NCI-H345 (cell line): Measurements from ENCODE around the gene TSPYL1.
A peak's percentile ranks its signal among the peaks of the same experiment; 100 is the strongest.
"Not testable (repeated sequence)": the region's sequence is repeated elsewhere in the genome, so short reads cannot be mapped to it uniquely, and the experiment has no call there.

Source experiments
- DNase-seq: peaks from one replicate; lab custom pipeline; 2025; lab: John Stamatoyannopoulos, UW

The TSPYL1 gene

DNA sequence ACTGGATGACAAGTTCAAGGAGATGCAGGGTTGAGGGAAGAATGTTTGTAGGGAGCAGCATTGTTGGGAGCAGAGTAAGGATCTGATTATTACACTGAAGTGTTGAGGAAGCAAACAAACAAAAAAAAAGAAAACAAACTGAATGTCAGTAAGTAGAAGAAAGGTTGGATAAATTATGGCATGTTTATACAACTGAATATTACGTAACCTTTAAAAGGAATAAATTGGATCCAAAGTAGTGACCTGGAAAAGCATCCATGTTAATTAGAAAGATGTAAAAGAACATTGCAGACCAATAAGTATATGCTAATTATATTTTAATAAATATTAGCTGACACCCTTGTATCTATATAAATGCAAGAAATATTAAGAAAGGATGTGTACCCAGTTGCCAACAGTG, 12.8 kb upstream of the TSPYL1 start:
- DNase-seq: no peak

DNA sequence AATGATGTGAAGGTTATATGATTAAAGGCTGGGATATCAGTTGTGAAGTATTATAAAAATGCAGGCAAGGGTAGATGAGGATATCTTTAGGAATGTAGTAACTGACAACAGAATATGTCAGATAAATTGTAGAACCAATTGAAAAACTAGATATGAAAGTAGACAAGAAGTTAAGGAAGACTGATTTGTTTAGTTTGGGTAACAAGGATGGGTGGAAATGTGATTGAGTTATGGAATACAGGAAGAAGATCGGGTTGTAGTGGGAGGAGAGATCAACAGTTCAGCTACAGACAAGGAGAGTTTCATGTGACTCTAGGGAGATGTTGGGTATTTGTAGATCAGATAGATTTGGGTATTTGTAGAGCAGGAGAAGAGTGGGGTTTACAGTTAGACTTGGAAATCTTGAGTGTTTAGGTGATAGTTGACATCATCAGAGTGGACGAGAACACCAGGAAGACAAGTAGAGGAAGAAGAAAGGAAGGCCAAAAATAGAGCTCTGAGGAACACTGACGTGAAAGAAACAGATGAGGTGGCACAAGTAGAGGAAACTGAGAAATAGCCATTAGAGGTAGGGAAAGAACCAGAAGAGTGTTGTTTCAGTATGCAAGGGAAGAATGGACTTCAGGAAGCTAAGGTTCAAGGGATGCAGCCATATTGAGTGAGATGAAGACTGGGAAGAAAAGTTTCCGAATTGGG, 12.1 kb upstream of the TSPYL1 start:
- no peak for DNase-seq

DNA sequence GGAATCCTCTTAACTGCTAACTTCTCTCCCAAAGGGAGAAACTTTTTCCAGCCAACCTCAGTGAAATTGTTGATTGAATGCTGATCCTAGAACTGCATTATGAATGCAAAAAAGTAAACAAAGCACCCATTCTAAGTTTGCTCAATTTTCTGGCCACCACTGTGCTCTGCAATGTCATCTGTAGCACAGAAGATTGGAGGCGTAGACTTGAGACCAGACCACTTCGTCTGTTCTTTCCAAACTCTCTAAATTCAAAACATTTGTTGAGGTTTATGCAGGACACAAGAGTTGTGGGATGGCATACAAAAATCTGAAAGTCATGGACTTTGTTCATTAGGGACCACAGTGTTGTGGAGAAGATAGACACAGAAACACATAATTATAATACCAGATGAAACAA, 11.1 kb upstream of the TSPYL1 start:
- DNase-seq: no peak

DNA sequence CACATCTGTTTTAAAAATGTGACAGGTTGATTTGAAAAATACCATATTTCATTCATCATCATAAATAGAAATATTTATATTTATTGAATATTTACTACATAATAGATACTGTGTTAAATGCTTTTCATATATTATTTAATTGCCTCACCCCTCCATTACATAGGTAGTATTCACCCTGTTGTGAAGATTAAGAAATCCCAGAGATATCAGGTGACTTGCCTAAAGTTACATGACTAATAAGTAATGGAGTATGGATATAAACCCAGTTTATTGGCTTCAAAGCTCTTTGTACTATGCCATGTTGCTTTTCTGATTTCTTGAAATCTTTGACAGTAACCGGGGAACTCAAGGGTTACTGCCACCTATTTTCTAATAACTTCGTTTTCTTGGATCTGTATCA, 10.1 kb upstream of the TSPYL1 start:
- DNase-seq: no peak

DNA sequence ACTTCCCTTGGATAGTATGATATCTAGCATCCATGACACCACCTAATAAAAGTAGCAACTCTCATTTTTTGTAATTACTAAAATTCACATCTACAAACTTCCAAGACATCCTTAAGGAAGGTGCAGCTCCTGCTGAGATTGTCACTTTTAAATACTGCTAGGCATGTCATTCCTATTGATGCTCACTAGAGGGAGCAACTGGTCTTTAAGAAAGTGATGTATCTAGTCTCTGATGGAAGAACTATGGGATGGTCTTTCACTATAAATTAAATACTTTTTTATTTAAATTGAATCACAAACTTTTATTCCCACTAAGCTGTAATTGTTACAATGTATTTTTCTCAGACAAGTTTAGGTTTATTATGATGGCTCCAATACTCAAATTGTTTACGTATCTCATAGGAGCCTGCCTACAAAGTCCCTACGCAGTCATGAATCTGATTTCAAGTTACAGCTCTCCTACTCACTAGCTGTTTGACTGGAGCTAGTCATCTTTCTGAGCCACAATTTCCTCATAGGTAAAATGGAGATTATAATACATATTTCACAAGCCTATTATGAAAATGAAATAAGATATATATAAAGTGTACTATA, 8.1 kb upstream of the TSPYL1 start:
- DNase-seq: no peak

DNA sequence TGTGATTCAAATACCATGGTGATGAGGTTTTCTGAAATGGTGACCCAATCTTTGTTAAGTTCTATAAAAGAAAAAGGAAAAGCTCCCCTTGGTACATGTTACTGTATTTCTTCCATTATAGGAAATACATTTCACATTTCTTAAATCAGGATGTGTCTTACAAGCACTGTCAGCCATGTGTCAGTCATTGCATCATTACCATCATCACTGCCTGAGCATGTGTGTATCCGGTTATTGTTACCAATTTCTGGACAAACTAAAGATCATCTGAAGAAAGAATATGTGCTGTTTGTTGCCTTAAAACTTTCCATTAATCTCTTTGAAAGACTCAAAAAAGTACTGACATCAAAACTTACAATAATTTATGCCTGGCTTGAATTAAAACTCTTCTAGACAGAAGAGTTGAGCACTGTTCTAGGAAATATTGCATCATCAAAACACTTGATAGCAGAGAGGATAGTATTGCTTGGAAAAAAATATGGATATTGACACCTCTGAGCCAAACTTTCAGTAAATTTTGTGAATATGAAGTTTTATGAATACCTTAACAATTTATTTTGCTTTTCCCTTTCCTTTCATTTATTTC, 7.1 kb upstream of the TSPYL1 start:
- no peak for DNase-seq

DNA sequence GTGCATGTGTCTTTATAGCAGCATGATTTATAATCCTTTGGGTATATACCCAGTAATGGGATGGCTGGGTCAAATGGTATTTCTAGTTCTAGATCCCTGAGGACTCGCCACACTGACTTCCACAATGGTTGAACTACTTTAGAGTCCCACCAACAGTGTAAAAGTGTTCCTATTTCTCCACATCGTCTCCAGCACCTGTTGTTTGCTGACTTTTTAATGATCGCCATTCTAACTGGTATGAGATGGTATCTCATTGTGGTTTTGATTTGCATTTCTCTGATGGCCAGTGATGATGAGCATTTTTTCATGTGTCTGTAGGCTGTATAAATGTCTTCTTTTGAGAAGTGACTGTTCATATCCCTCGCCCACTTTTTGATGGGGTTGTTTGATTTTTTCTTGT, 5.3 kb upstream of the TSPYL1 start:
- not testable (repeated sequence) for DNase-seq

DNA sequence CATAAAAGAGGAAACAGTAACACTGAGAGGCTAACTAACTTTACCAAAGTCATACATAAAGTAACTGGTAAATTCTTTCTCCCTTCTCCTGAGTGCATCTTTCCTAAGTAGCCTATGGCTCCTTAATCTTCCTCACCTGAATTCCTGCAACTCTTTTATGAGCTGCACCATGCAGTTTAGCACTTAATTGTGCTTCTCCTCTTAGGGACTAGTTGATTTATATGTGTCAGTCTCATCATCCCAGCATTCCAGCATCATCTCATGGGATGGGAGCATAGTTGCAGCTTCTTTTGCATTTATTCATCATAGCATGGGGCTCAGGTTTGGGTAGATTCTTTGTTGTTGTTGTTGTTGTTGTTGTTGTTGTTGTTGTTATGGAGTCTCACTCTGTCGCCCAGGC, 3.5 kb upstream of the TSPYL1 start:
- no peak for DNase-seq

DNA sequence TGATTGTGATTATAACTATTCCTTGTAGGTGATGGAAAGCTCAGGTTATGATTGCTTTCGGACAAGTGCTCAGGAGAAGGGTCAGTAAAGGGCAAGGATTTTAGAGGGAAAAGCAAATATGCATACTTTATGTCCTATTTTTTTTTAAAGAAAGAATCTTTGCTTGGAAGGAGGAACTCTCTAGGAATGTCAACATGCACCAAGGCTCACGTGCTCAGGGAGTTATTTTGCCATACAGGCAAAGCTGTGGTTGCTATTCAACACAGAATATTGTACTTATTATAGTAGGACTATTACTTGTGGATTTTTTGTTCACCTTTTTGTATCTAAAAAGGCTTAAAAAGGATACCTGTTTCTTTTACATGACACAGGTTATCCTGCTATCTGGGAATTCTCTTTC, 3.0 kb upstream of the TSPYL1 start:
- no peak for DNase-seq

DNA sequence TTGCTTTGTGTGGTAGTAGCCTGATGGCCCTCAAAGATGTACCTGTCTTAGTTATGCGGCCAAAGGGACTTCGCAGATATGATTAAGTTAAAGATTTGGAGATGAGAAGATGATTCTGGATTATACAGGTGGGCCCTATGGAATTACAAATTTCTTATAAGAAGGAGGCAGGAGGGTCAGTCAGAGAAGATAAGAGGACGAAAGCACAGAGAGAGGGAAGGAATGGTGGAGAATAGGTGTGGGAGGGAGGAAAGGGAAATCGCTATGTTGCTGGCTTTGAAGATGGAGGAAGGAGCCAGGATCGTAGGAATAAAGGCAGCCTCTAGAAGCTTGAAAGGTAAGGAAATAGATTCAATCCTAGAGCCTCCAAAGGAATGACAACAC, 1.2 kb upstream of the TSPYL1 start:
- DNase-seq: no peak

DNA sequence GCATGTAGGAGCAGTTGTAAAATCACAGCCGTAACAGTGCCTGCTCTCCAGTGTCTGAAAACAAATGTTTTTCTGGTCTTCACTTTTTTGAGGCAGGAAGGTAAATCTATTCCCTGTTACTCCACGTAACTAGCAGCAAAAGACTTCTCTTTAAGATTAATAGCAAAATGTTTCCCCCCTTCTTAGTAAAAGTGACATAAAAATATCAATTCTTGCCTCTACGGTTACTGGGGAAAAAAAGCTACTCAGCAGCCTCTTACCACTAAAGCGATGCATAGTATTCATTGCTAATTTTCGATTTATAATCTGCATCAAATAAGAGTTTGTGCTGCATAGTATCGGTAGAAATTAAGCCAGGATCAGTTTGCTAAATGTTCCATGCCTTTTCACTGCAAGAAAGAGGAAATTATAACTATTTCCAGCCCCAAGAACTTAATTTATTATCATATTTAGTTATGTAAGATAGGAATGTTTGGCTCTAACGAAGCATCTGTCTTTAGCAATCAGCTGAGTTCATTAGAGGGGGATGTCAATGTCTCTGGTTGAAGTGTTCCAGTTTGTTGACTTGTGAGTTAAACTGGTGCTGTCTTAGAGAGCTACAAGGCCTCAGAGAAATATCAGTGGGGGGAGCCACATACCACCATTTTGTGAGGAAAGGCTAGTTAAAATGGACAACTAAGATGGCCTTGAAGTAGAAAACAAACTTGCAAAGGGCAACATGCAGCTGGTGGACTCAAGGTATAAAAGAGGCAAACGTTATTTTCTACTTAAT, 617 bp upstream of the TSPYL1 start:
- no peak for DNase-seq

DNA sequence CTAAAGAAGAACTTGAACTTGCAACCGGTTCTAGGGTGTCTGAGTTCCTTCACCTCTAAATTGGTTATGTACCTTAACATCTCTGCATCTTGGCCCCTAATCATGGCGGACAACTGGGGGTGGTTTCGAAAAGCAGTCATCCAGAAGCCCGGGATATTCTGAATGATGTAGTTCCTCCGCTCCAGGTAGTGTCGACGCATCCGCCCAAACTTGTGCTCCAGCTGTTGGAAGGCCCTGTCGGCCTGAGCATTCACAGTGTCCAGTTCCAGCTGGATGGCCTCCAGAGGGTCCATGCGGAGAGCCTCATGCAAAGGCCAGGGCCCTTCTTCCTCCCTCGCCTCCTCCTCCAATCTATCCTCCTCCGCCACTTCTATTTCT, 887 bp downstream of the TSPYL1 start:
- DNase-seq: no peak

DNA sequence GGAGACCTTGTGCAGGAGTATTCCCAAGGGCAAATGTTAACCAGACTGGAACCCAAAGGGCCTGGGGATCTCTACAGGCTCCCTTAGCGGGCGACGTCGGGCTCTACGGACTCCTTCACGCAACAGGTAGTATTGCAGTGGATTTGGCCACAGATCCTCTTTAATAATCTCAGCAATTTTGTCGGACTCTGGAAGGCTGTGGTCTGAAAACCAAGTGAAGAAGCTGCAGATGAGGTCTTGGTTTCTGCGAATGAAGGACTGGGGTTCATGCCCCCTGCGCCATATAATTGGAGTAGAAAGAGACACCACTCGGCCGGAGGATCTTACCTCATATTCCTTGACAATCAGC, 1.3 kb downstream of the TSPYL1 start:
- no peak for DNase-seq

DNA sequence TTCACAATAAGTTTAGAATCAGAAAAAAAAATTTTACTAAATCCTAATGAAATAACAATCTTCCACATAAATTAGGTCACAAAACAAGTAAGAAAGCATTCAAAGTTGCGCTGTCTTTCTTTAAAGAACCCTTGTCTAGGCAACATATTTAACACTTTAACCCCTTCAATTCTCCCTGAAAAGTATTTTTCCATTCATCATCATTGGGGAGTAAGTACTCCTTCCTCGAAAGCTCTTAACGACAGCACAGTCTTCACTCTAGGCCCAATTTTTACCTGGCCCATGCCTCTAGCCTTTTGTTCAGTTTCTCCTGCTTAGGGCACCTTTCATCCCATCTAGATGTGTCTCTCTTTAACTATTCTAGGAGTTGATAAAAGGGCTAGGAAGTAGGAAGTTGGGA, 2.6 kb downstream of the TSPYL1 start:
- DNase-seq: no peak

DNA sequence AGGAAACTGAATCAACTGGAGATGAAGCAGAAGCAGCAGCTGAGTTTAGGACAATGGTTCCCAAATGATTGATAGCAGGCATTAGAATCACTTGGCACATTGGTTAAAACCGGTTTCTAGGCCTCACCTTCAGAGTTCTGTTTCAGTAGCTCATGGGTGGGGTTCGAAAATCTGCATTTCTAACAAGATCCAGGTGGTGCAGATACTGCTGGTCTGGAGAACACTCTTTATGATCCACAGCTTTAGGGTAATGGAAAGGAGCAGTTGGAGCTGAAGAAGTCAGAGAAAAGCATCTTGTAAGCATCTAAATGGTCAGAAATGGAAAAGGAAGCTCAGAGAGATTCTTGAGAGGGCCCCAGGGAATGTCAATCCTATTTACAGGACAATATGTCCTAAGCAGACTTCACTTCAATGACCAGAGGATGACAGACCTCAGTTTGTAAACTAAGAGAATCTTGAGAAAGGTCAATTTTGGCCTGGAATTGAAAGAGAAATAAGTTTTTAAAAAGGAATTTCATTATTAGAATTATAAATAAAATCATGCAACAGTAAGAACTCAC, 8.5 kb downstream of the TSPYL1 start:
- DNase-seq: no peak

DNA sequence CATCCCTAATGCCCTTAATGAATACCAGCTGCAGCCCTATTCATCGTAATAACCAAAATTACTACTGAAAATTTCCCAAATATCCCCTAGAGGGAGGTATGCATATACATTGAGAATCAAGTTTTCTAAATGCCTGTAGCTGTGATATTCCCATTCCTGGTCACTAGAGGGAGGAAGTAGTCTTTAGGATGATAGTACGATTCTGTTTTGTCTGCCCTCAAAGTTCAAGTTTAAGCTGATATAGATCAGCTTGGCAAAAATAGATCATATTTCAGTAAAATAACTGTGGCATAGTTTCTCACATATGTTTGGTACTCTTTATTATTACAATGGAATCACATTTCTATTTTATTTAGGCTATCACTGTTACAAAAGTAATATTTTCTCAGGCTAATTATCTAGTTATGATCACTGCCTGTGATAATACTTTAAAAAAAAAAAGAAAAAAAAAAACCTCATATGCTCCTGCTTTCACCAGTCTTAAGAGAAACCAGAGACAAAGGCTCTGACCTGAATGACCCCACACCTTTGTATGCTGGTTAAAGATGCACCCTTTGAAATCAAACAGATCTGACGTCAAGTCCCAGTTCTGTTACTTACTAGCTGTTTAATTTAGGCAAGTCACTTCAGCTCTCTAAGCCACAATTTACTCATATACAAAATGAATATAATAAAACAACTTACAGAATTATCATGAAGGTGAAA, 11.0 kb downstream of the TSPYL1 start:
- peak; percentile 60 for DNase-seq

DNA sequence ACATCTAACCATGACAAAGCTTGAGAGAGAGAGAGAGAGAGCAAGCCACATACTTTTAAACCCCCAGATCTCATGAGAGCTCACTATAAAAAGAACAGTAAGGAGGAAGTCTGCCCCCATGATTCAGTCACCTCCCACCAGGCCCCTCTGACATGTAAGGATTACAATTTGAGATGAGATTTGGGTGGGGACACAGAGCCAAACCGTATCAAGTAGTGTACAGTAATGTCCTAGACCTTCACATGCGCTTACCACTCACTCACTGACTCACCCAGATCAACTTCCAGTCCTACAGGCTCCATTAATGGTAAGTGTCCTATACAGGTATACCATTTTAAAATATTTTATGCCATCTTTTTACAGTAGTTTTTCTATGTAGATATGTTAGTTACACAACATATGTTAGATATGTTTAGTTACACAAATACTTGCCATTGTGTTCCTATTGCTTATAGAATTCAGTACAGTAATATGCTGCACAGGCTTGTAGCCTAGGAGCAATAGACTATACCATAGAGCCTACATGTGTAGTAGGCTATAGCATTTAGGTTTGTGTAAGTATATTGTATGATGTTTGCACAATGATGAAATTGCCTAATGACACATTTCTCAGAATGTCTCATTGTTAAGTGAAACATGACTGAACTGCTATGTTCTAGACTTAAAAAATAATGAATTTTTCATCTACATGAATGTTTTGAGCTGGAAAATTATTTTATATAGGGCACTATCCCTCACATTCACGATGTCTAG, 11.7 kb downstream of the TSPYL1 start:
- DNase-seq: no peak

DNA sequence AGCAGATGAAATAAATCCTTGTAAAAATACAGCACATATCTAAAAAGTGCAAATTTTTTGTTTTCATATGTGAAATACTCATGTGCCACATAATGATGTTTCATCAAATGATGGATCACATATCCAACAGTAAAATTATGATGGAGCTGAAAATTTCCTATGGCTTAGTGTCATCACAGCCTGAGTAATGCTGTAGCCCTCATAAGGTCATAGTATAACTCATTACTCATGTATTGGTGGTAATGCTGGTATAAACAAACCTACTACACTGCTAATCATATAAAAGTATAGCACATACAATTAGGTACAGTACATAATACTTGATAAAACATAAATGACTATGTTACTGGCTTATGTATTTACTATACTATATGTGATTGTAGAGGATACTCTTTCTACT, 12.9 kb downstream of the TSPYL1 start:
- no peak for DNase-seq

DNA sequence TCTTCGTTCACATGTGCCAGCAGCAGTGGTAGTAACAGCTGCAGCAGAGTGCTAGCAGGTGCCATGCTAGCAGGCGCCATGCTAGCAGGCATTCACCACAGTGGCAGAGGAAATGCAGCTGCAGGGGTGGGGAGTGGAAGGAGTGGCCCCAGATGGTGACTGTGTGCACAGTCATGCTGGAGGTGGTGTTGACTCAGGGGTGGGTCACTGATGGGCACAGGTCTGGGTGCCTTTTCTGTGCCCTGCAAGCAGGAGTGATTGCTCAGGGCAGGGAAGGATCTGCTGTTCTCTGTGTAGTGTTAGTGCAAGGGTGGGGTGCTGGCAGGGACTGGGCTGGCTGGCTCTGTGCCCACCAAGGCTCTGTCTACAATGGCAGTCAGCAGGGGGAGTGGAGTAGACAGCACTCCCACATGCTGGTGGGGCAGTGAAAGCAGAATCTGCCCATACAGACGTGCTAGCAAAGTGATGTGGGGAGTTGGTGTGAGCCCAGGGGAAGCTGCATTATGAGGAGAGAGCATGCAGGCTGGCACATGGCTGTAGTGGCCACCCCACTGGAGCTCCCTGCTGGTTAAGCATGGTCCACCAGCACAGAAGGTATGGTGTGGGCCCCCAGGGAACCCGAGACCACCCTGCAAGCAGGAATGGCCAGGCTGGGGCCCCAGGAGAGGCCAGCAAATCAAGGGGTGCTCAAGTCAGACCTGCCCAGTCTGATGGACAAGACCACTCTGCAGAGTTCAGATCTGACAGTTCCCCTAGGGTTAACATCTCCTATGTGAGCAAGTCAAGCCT, 14.5 kb downstream of the TSPYL1 start:
- DNase-seq: peak; percentile 92

DNA sequence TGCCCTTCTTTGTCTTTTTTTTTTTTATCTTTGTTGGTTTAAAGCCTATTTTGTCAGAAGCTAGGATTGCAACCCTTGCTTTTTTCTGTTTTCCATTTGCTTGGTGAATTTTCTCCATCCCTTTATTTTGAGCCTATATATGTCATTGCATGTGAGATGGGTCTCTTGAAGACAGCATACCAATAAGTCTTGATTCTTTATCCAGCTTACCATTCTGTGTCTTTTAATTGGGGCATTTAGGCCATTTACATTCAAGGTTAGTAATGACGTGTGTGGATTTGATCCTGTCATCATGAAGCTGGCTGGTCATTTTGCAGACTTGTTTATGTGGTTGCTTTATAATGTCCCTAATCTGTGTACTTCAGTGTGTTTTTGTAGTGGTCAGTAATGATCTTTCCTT, 16.4 kb downstream of the TSPYL1 start:
- no peak for DNase-seq

DNA sequence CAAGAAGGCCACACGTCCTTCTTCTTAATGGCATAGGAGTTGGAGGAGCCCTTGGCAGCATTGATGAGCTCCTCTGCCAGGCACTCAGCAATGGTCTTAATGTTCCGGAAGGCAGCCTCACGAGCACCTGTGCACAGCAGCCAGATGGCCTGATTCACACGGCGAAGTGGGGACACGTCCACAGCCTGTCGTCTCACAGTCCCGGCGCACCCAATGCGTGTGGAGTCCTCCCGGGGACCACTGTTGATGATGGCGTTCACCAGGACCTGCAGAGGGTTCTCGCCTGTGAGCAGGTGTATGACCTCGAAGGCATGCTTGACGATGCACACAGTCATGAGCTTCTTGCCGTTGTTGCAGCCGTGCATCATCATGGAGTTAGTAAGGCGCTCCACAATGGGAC, 21.2 kb downstream of the TSPYL1 start:
- no peak for DNase-seq
